DMS153 treated with DMSO at 0.1 percent for 48 hours (cell line): ENCODE measurements around the gene UBA6.

Source experiments
- DNase-seq: peaks from one replicate; lab custom pipeline; 2025; ENCODE audit not compliant: unreplicated experiment; lab: John Stamatoyannopoulos, UW

Gene UBA6

DNA sequence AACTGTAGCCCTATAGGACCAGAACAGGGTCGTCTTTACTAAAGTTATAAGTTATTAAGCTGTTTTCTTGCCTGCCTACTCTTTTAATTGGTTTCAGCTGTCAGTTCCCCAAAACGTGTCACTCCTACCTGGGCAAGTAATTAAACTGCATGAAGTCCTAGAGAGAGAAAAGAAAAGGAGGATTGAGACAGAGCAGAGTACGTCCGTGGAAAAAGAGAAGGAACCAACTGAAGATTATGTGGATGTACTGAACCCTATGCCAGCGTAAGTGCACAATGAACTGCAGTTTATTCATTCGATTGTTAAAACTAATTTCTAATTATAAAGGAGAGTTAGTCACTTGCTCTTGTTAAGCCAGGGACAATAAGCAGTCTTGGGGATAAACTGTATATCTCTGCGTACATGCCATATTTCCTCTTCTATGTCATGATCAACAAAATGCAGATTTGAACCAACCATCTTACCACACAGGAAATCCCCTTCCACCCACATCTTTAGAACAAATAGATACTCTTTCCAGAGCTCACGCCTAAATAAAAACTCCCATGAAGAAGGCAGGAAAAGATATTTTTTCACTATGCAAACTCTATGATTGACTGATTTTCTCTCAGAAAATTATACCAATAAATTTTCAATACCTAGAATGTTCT, 119.6 kb downstream of the UBA6 start:
- no peak for DNase-seq

DNA sequence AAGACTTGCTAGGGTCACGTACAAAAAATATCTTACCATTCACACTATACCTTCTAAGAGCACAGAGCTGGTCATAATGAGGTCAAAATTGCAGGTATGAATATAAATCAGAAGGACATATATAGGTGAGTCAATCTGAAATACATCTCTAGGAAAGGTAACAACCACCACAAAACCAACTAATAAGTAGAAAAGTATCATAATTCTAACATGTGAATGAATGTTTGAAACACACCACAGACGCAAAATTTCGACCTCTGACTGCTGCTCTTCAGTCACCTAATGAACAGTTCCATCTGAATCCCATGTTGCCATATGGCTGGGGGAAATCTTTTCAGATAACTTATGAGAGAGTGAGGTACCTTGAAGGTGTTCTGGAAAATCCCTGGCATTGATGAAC, 120.4 kb downstream of the UBA6 start:
- DNase-seq: no peak

DNA sequence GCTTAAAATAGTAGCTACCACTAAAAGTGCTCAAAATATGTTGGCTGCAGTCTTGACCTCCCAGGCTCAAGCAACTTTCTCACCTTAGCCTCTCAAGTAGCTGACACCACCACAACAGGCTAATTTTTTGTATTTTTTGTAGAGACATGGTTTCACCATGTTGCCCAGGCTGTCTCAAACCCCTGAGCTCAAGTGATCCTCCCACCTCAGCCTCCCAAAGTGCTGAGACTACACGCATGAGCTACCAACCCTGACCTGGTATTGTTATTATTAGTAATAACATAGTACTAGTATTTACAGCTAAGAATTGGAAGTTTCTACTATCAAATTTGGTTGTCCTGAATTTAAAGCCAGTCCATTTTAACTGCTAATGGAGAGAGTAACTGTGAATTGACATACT, 124.4 kb downstream of the UBA6 start:
- DNase-seq: no peak

- DNase-seq: no peak
Observed at GRCh38 chr4:67576059-67576466, 124.9 kb downstream of the UBA6 start.

DNA sequence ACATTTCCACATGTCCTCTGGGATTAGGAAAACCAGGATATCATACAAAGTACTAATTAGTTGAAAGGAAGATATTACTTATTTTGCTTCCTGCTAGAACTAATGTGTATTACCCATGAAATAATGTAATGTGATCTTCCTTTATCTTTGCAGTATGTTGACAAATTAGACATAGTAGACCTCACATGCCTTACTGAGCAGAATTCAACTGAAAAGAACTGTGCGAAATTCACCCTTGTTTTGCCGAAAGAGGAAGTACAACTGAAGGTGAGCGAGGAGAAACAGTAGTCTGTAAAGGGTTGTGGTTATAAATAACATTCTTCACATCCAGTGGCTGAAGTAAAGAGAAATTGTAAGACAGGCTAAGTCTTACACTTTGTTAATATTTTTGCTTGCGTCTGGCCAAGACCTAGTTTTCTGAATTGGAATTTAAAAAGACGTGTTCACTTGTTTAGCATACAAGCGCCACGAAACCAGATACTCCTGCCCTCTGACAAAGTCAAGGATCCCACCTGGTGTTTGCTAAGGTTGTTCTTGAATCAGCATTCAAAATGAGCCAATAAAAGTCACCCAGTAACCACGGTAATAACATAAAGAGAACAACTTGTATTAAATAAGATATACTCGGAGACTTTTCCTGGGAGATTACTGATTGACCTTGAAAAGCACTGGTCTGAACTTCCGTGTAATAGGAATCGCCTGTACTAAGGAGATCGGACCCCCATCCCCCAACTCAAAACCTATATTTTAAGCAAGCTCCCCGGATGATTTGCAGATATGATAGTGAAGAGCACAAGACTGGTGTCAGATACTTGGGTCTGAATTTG, 125.5 kb downstream of the UBA6 start:
- peak; percentile 86 for DNase-seq

GRCh38 chr4:67573193-67573592, 127.8 kb downstream of the UBA6 start:
- no peak for DNase-seq

GRCh38 chr4:67571975-67572374, 129.0 kb downstream of the UBA6 start:
- no peak for DNase-seq

DNA sequence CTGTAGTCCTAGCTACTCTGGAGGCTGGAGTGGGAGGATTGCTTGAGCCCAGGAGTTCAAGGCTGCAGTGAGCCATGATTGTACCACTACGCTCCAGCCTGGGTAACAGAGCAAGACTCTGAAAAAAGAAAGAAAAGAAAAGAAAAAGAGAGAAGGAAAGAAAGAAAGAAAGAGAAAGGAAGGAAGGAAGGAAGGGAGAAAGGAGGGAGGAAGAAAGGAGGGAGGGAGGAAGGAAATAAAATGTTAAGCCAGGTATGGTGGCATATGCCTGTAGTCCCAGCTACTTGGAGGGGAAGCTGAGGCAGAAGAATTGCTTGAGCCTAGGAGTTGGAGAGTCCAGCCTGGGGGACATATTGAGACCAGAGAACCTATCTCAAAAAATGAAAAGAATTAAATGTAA, 130.4 kb downstream of the UBA6 start:
- DNase-seq: no peak

DNA sequence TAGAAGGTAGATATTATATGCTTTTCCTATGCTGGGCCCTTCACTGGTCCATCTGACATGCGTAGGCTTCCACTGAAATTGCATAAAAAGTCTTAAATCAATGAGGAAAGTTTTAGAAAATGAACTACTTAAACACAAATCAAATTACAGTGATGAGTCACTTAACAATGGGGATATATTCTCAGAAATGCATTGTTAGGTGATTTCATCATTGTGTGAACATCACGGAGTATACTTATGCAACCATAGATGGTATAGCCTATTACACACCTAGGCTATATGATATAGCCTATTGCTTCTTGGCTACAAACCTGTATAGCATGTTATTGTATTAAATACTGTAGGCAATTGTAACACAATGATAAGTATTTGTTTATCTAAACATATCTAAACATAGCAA, 132.1 kb downstream of the UBA6 start:
- no peak for DNase-seq

GRCh38 chr4:67566335-67566734, 134.6 kb downstream of the UBA6 start:
- DNase-seq: no peak

GRCh38 chr4:67565284-67565683, 135.7 kb downstream of the UBA6 start:
- no peak for DNase-seq
